Neural crest cell (in vitro differentiated cells): ENCODE data around the gene TAOK1. TPM values are rescaled to one million over a fixed set of nuclear protein-coding genes. Genes with fewer than 3 reads are reported as not detected.

ENCODE experiments used
- DNase-seq: peaks from one replicate; pipeline ENCODE4 v3.0.0; 2021; ENCODE audit warnings: low read depth, mixed read lengths, low spot score
- H3K27ac Mint-ChIP-seq: one replicate; pipeline ENCODE4 v1.8.0; 2021; ENCODE audit warnings: mild to moderate bottlenecking, mixed read lengths; ENCODE audit not compliant: unreplicated experiment
- H3K27me3 Mint-ChIP-seq: 2 replicates; pipeline ENCODE4 v1.8.0; 2021; ENCODE audit warnings: low read depth, mild to moderate bottlenecking, mixed read lengths
- H3K36me3 Mint-ChIP-seq: 2 replicates; pipeline ENCODE4 v1.8.0; 2021; ENCODE audit warnings: low read depth, mild to moderate bottlenecking, mixed read lengths
- H3K4me1 Mint-ChIP-seq: 2 replicates; pipeline ENCODE4 v1.8.0; 2021; ENCODE audit warnings: mixed read lengths
- H3K4me3 Mint-ChIP-seq: one replicate; pipeline ENCODE4 v1.8.0; 2021; ENCODE audit warnings: mild to moderate bottlenecking, mixed read lengths
- H3K9me3 Mint-ChIP-seq: 2 replicates; pipeline ENCODE4 v1.8.0; 2021; ENCODE audit warnings: mixed read lengths
- CTCF ChIP-seq: fragments of 200-600 bp; sonication (generic); conservative IDR thresholded peaks from 2 replicates; pipeline ENCODE4 v1.5.0; 2021; ENCODE audit warnings: antibody characterized with exemption, mild to moderate bottlenecking
- total RNA-seq: library from RNA; stranded (reverse); gene quantifications from 2 replicates; pipeline ENCODE4 v1.2.1, GENCODE V29; 2021

Gene TAOK1
- total RNA-seq, 1 donor from 2014 or later: 81.9 TPM

- Mint-ChIP-seq H3K4me3 (peak overlapping the region; percentile 98), H3K27ac (no peak overlapping the region), H3K27me3 (no peaks in the 10 kb centered on the region), H3K9me3 (no peaks in the 10 kb centered on the region), H3K36me3 (peaks cover 3% of the 10 kb centered on the region), H3K4me1 (peaks cover 42% of the 10 kb centered on the region)
- no peak for TF ChIP-seq CTCF
- no peak for DNase-seq
Measured at GRCh38 chr17:29585080-29585751, 195.1 kb downstream of the TAOK1 start.

GRCh38 chr17:29586676-29587469, 196.7 kb downstream of the TAOK1 start:
- Mint-ChIP-seq H3K27ac (no peak overlapping the region), H3K4me3 (peak overlapping the region; percentile 98), H3K27me3 (no peaks in the 10 kb centered on the region), H3K4me1 (peaks cover 55% of the 10 kb centered on the region), H3K36me3 (no peaks in the 10 kb centered on the region), H3K9me3 (no peaks in the 10 kb centered on the region)
- DNase-seq: no peak
- no peak for TF ChIP-seq CTCF

- DNase-seq: no peak
- no peaks in the 10 kb centered on the region for H3K9me3 Mint-ChIP-seq
- H3K27me3 Mint-ChIP-seq: no peaks in the 10 kb centered on the region
- no peaks in the 10 kb centered on the region for H3K36me3 Mint-ChIP-seq
- TF ChIP-seq CTCF: no peak
- H3K27ac Mint-ChIP-seq: no peak overlapping the region
- H3K4me1 Mint-ChIP-seq: peaks cover 62% of the 10 kb centered on the region
- peak overlapping the region; percentile 98 for H3K4me3 Mint-ChIP-seq
Measured at GRCh38 chr17:29587591-29587990, 197.4 kb downstream of the TAOK1 start.

GRCh38 chr17:29588017-29588561, 197.9 kb downstream of the TAOK1 start:
- no peak for DNase-seq
- peak overlapping the region; percentile 98 for H3K4me3 Mint-ChIP-seq
- H3K27ac Mint-ChIP-seq: no peak overlapping the region
- H3K9me3 Mint-ChIP-seq: no peaks in the 10 kb centered on the region
- H3K27me3 Mint-ChIP-seq: no peaks in the 10 kb centered on the region
- H3K4me1 Mint-ChIP-seq: peaks cover 65% of the 10 kb centered on the region
- H3K36me3 Mint-ChIP-seq: no peaks in the 10 kb centered on the region
- TF ChIP-seq CTCF: no peak

- Mint-ChIP-seq H3K4me1 (peaks cover 62% of the 10 kb centered on the region), H3K27me3 (no peaks in the 10 kb centered on the region)
- no peak for DNase-seq
Measured at GRCh38 chr17:29588562-29589411, 198.6 kb downstream of the TAOK1 start.

More at GRCh38 chr17:29588562-29589411, 198.6 kb downstream of the TAOK1 start:
- TF ChIP-seq CTCF: no peak
- peak overlapping the region; percentile 98 for H3K4me3 Mint-ChIP-seq
- H3K27ac Mint-ChIP-seq: no peak overlapping the region
- no peaks in the 10 kb centered on the region for H3K9me3 Mint-ChIP-seq
- no peaks in the 10 kb centered on the region for H3K36me3 Mint-ChIP-seq
